Trophoblast cell (in vitro differentiated cells and primary cell): Measurements from ENCODE around the gene MEIS3.
"Not testable (repeated sequence)": the region's sequence is repeated elsewhere in the genome, so short reads cannot be mapped to it uniquely, and the experiment has no call there.

Experiments used
- DNase-seq, 2 donors: peaks; one replicate each; pipeline ENCODE4 v3.0.0-alpha.2; 2016
- H2AFZ ChIP-seq: 2 replicates; pipeline ENCODE4 v1.6.1; 2013; ENCODE audit warnings: low read length, moderate library complexity, mild to moderate bottlenecking; ENCODE audit not compliant: insufficient read depth, poor library complexity
- H2AK5ac ChIP-seq: 2 replicates; pipeline ENCODE4 v1.6.1; 2013; ENCODE audit warnings: mild to moderate bottlenecking, low read length
- H2BK120ac ChIP-seq: 2 replicates; pipeline ENCODE4 v1.6.1; 2013; ENCODE audit warnings: low read length, mild to moderate bottlenecking, moderate library complexity; ENCODE audit not compliant: insufficient read depth, poor library complexity
- H2BK12ac ChIP-seq: 2 replicates; pipeline ENCODE4 v1.6.1; 2013; ENCODE audit warnings: mild to moderate bottlenecking, low read length, moderate library complexity
- H2BK5ac ChIP-seq: 2 replicates; pipeline ENCODE4 v1.6.1; 2013; ENCODE audit warnings: low read length, low read depth, moderate library complexity, mild to moderate bottlenecking; ENCODE audit not compliant: poor library complexity
- H3K14ac ChIP-seq: 2 replicates; pipeline ENCODE4 v1.6.1; 2013; ENCODE audit warnings: mild to moderate bottlenecking, low read length
- H3K18ac ChIP-seq: 2 replicates; pipeline ENCODE4 v1.6.1; 2013; ENCODE audit warnings: mild to moderate bottlenecking, low read length
- H3K23ac ChIP-seq: 2 replicates; pipeline ENCODE4 v1.6.1; 2013; ENCODE audit warnings: low read length
- H3K27ac ChIP-seq: 2 replicates; pipeline ENCODE4 v1.5.1; 2013; ENCODE audit warnings: low read depth, mild to moderate bottlenecking, inconsistent platforms, low read length, moderate library complexity
- H3K27me3 ChIP-seq: 2 replicates; pipeline ENCODE4 v1.6.1; 2013; ENCODE audit warnings: inconsistent platforms, mild to moderate bottlenecking, low read length, moderate library complexity; ENCODE audit not compliant: insufficient read depth
- H3K36me3 ChIP-seq, 2 experiments: 1 replicate in 1 of 2; 2 replicates in 1 of 2; pipeline ENCODE4 v1.6.1; 2013; ENCODE audit warnings: low read length in 2 of 2, mild to moderate bottlenecking in 2 of 2, moderate library complexity in 1 of 2; ENCODE audit not compliant: insufficient read depth in 2 of 2, control insufficient read depth in 1 of 2
- H3K4ac ChIP-seq: 2 replicates; pipeline ENCODE4 v1.6.1; 2013; ENCODE audit warnings: low read depth, mild to moderate bottlenecking, low read length, moderate library complexity
- H3K4me1 ChIP-seq, 2 experiments: 1 replicate in 1 of 2; 2 replicates in 1 of 2; pipeline ENCODE4 v1.6.1; 2013; ENCODE audit warnings: low read length in 2 of 2, mild to moderate bottlenecking in 2 of 2, moderate library complexity in 1 of 2; ENCODE audit not compliant: insufficient read depth in 2 of 2, control insufficient read depth in 1 of 2
- H3K4me2 ChIP-seq: 2 replicates; pipeline ENCODE4 v1.6.1; 2013; ENCODE audit warnings: inconsistent platforms, mild to moderate bottlenecking, low read length, moderate library complexity
- H3K4me3 ChIP-seq: 2 replicates; pipeline ENCODE4 v1.5.1; 2013; ENCODE audit warnings: mild to moderate bottlenecking, low read depth, low read length, inconsistent platforms
- H3K79me1 ChIP-seq: one replicate; pipeline ENCODE4 v1.6.1; 2013; ENCODE audit warnings: low read length
- H3K79me2 ChIP-seq: 2 replicates; pipeline ENCODE4 v1.6.1; 2013; ENCODE audit warnings: low read length, mild to moderate bottlenecking; ENCODE audit not compliant: control insufficient read depth, insufficient read depth, poor library complexity
- H3K9ac ChIP-seq: 2 replicates; pipeline ENCODE4 v1.6.1; 2013; ENCODE audit warnings: mild to moderate bottlenecking, low read length
- H3K9me3 ChIP-seq: 2 replicates; pipeline ENCODE4 v1.6.1; 2013; ENCODE audit warnings: low read depth, mild to moderate bottlenecking, control low read depth, inconsistent platforms, low read length; ENCODE audit not compliant: insufficient read depth
- H4K12ac ChIP-seq: 2 replicates; pipeline ENCODE4 v1.6.1; 2013; ENCODE audit warnings: low read depth, mild to moderate bottlenecking, low read length, moderate library complexity
- H4K8ac ChIP-seq: 2 replicates; pipeline ENCODE4 v1.6.1; 2013; ENCODE audit warnings: low read depth, mild to moderate bottlenecking, low read length, moderate library complexity
- H4K91ac ChIP-seq: one replicate; pipeline ENCODE4 v1.6.1; 2013; ENCODE audit warnings: low read depth, mild to moderate bottlenecking, low read length, moderate library complexity
- WGBS: extraction: QIAGEN DNeasy Blood & Tissue Kit; methylation state at CpG from one replicate; pipeline ENCODE4 v1.1.7; 2013; ENCODE audit warnings: missing lambda C conversion rate; ENCODE audit not compliant: insufficient read length, insufficient coverage; ENCODE audit errors: extremely low coverage; 5-methylcytosine and 5-hydroxymethylcytosine counted together

MEIS3 gene

DNA sequence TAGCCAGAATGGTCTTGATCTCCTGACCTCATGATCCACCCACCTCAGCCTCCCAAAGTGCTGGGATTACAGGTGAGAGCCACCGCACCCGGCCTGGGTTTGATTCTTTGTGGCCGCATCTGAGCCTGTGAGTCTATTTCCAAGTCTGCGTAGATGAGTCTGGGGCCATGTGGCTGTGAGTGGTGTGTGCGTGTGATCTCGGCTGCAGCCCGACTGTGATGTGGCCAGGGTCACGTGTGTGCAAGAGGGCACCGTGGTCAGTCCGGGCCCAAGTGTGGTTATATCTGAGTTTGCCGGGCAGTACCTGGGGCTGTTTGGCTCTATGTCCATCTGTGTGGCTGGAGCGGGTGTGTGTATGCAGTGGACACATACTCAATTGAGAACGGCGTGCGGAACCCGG, 5.4 kb downstream of the MEIS3 start:
- Histone ChIP-seq H4K12ac (no peak overlapping the region), H3K4me3 (peak overlapping the region; percentile 0), H3K18ac (no peak overlapping the region), H3K14ac (no peak overlapping the region), H3K9me3 (peaks cover 4% of the 10 kb centered on the region), H4K8ac (no peak overlapping the region), H2AFZ (no peak overlapping the region), H3K23ac (no peak overlapping the region), H3K27me3 (peaks cover 30% of the 10 kb centered on the region), H3K79me1 (no peaks in the 10 kb centered on the region), H3K4me1 (no peaks in the 10 kb centered on the region), H3K4me2 (no peak overlapping the region), H2BK12ac (no peak overlapping the region), H2AK5ac (no peak overlapping the region), H2BK120ac (no peak overlapping the region), H3K36me3 (no peaks in the 10 kb centered on the region), H4K91ac (no peak overlapping the region), H2BK5ac (no peak overlapping the region), H3K79me2 (no peaks in the 10 kb centered on the region), H3K27ac (no peak overlapping the region), H3K9ac (no peak overlapping the region), H3K4ac (no peak overlapping the region)
- no CpG with 5 or more reads among the region's 16 CpGs for WGBS
- no peak for DNase-seq

DNA sequence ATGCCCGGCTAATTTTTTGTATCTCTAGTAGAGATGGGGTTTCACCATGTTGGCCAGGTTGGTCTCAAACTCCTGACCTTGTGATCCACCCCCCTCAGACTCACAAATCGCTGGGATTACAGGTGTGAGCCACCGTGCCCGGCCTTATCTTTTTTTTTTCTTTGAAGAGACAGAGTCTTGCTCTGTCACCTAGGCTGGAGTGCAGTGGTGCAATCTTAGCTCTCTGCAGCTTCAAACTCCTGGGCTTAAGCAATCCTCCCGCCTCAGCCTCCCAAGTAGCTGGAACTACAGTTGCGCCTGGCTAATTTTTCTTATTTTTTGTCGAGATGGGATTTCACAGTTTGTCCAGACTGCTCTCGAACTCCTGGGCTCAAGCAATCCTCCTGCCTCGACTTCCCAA, 7.6 kb downstream of the MEIS3 start:
- H2BK12ac ChIP-seq, H3K18ac ChIP-seq, H3K14ac ChIP-seq, H3K9me3 ChIP-seq, H2AFZ ChIP-seq, H3K4ac ChIP-seq, H4K8ac ChIP-seq, H3K36me3 ChIP-seq, H3K9ac ChIP-seq, H3K23ac ChIP-seq, H2BK5ac ChIP-seq, H3K79me2 ChIP-seq, H3K4me1 ChIP-seq, H3K4me3 ChIP-seq, H3K4me2 ChIP-seq, H3K27ac ChIP-seq, H2AK5ac ChIP-seq, H4K12ac ChIP-seq, H2BK120ac ChIP-seq, H3K79me1 ChIP-seq, H4K91ac ChIP-seq: not testable (repeated sequence)
- peak; percentile 69 to 70 for DNase-seq
- WGBS: no CpG with 5 or more reads among the region's 9 CpGs
- H3K27me3 ChIP-seq: peaks cover 13% of the 10 kb centered on the region

DNA sequence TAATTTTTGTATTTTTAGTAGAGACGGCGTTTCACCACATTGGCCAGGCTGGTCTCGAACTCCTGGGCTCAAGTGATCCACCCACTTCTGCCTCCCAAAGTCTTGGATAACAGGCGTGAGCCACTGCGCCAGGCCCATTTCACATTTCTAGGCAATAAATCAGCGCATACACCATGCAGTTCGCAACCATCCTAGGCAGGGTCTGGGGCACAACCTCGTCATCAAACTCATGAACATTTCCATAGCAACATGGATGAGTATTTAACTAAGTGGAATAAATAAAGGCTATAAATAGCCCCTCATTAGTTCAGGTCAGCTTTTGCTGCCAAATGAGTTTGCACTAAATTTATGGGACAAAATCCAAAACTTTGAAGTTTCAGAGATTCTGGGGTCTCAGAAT, 8.2 kb downstream of the MEIS3 start:
- Histone ChIP-seq H2AK5ac (no peak overlapping the region), H3K9ac (no peak overlapping the region), H3K18ac (no peak overlapping the region), H3K4me3 (no peak overlapping the region), H3K23ac (no peak overlapping the region), H2BK120ac (no peak overlapping the region), H3K27me3 (peaks cover 10% of the 10 kb centered on the region), H3K4me1 (peaks cover 0 to 3% of the 10 kb centered on the region in 2 experiments), H2AFZ (no peak overlapping the region), H3K36me3 (no peaks in the 10 kb centered on the region), H3K79me2 (no peaks in the 10 kb centered on the region), H2BK5ac (no peak overlapping the region), H4K91ac (no peak overlapping the region), H3K4ac (no peak overlapping the region), H3K9me3 (peaks cover 7% of the 10 kb centered on the region), H3K4me2 (no peak overlapping the region), H4K8ac (no peak overlapping the region), H3K79me1 (no peaks in the 10 kb centered on the region), H3K14ac (no peak overlapping the region), H2BK12ac (no peak overlapping the region), H3K27ac (no peak overlapping the region), H4K12ac (no peak overlapping the region)
- no CpG with 5 or more reads among the region's 8 CpGs for WGBS
- peak; percentile 63 to 75 for DNase-seq

DNA sequence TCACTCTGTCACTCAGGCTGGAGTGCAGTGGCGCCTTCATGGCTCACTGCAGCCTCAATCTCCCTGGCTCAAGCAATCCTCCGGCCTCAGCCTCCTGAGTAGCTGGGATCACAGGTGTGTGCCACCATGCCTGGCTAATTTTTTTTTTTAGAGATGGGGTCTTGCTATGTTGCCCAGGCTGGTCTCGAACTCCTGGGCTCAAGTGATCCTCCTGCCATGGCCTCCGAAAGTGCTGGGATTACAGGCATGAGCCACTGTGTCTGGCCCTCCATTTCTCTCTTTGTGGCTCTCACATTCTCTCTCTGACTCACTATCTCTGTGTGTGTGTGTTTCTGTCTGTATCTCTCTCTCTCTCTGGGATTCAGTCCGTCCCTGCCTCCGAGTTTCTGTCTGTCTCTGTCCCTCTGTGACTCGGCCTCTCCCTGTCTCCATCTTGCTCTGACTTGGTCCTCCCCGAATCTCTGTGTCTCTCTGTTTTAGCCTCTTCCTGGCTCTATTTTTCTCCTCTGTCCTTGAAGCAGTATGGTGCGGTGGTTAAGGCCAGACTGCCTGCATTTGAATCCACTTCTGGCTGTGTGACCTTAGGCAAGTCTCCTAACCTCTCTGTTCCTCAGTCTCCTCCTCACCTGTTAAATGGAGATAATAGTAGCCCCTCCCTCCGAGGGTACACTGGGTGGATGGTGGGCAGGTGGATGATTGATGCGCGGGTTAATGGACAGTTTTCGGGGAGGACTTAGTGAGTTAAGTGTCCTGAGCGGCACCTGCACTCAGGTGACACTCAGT, 11.0 kb downstream of the MEIS3 start:
- no peak overlapping the region for H3K4me2 ChIP-seq
- H4K12ac ChIP-seq: no peak overlapping the region
- no peaks in the 10 kb centered on the region for H3K79me1 ChIP-seq
- peaks cover 6% of the 10 kb centered on the region for H3K9me3 ChIP-seq
- no peak overlapping the region for H2BK5ac ChIP-seq
- no peak overlapping the region for H2BK12ac ChIP-seq
- H3K23ac ChIP-seq: no peak overlapping the region
- DNase-seq: no peak
- no peak overlapping the region for H3K27ac ChIP-seq
- H4K91ac ChIP-seq: no peak overlapping the region
- H3K4ac ChIP-seq: no peak overlapping the region
- H3K36me3 ChIP-seq: no peaks in the 10 kb centered on the region
- no peak overlapping the region for H3K14ac ChIP-seq
- no peak overlapping the region for H3K4me3 ChIP-seq
- peak overlapping the region; percentile 26 for H3K9ac ChIP-seq
- H3K79me2 ChIP-seq: no peaks in the 10 kb centered on the region
- no peak overlapping the region for H2AFZ ChIP-seq
- peaks cover 0 to 3% of the 10 kb centered on the region in 2 experiments for H3K4me1 ChIP-seq
- no CpG with 5 or more reads among the region's 14 CpGs for WGBS
- H3K18ac ChIP-seq: no peak overlapping the region
- H3K27me3 ChIP-seq: peaks cover 6% of the 10 kb centered on the region
- H2BK120ac ChIP-seq: no peak overlapping the region
- H4K8ac ChIP-seq: no peak overlapping the region
- no peak overlapping the region for H2AK5ac ChIP-seq
